Keratinocyte (primary cell): ENCODE results near the gene KCNK17. TPM values are rescaled to one million over a fixed set of nuclear protein-coding genes. Genes with fewer than 3 reads are reported as not detected.

Experiments
- DNase-seq: peaks from one replicate; pipeline ENCODE4 v3.0.0-alpha.2; 2011; ENCODE audit warnings: low read depth, missing footprints, low spot score
- FAIRE-seq: peaks from 2 replicates; lab custom pipeline; 2011; peaks lifted over from hg19 to GRCh38; lab: Jason Lieb, UNC
- H2AFZ ChIP-seq: 2 replicates; pipeline ENCODE4 v1.6.0; 2012; ENCODE audit warnings: low read length, control low read depth, inconsistent platforms; ENCODE audit not compliant: control insufficient read depth
- H3K27ac ChIP-seq: 2 replicates; pipeline ENCODE4 v1.5.1; 2011; ENCODE audit warnings: low read length; ENCODE audit not compliant: control insufficient read depth, insufficient read depth
- H3K27me3 ChIP-seq: 3 replicates; pipeline ENCODE4 v1.6.0; 2011; ENCODE audit warnings: low read length; ENCODE audit not compliant: control insufficient read depth, insufficient read depth; ENCODE audit errors: extremely low read depth
- H3K36me3 ChIP-seq, 2 experiments: 2 replicates in 1 of 2; 3 replicates in 1 of 2; pipeline ENCODE4 v1.5.1; 2011; ENCODE audit warnings: low read length in 2 of 2, mild to moderate bottlenecking in 1 of 2; ENCODE audit not compliant: control insufficient read depth in 2 of 2, insufficient read depth in 2 of 2; ENCODE audit errors: extremely low read depth in 1 of 2
- H3K4me1 ChIP-seq: 3 replicates; pipeline ENCODE4 v1.5.1; 2011; ENCODE audit warnings: low read length; ENCODE audit not compliant: control insufficient read depth, insufficient read depth; ENCODE audit errors: extremely low read depth
- H3K4me2 ChIP-seq: 3 replicates; pipeline ENCODE4 v1.6.0; 2011; ENCODE audit warnings: low read depth, low read length; ENCODE audit not compliant: control insufficient read depth, insufficient read depth; ENCODE audit errors: extremely low read depth
- H3K4me3 ChIP-seq, 3 experiments: fragments of 200-600 bp in 1 of 3; sonication (generic) in 1 of 3; 2 replicates in 2 of 3; 3 replicates in 1 of 3; pipeline ENCODE4 v1.5.1; 2011 to 2016; ENCODE audit warnings: low read length in 3 of 3, mild to moderate bottlenecking in 3 of 3, control low read depth in 2 of 3, inconsistent platforms in 1 of 3, low read depth in 1 of 3, mixed read lengths in 1 of 3, mixed run types in 1 of 3, moderate library complexity in 1 of 3; ENCODE audit not compliant: control insufficient read depth in 2 of 3, insufficient read depth in 2 of 3; ENCODE audit errors: extremely low read depth in 1 of 3
- H3K79me2 ChIP-seq: 2 replicates; pipeline ENCODE4 v1.6.0; 2012; ENCODE audit warnings: low read length; ENCODE audit not compliant: control insufficient read depth, insufficient read depth
- H3K9ac ChIP-seq: 3 replicates; pipeline ENCODE4 v1.6.0; 2011; ENCODE audit warnings: low read length; ENCODE audit not compliant: control insufficient read depth, insufficient read depth; ENCODE audit errors: extremely low read depth
- H3K9me1 ChIP-seq: 3 replicates; pipeline ENCODE4 v1.6.0; 2011; ENCODE audit warnings: low read length; ENCODE audit not compliant: control insufficient read depth, insufficient read depth; ENCODE audit errors: extremely low read depth
- H3K9me3 ChIP-seq: 2 replicates; pipeline ENCODE4 v1.5.1; 2012; ENCODE audit warnings: low read depth, low read length; ENCODE audit not compliant: control insufficient read depth
- H4K20me1 ChIP-seq: 3 replicates; pipeline ENCODE4 v1.6.0; 2011; ENCODE audit warnings: low read length; ENCODE audit not compliant: control insufficient read depth, insufficient read depth; ENCODE audit errors: extremely low read depth
- CTCF ChIP-seq, 3 experiments: IDR thresholded peaks in 1 of 3; conservative IDR thresholded peaks in 1 of 3; optimal IDR thresholded peaks in 1 of 3; 2 replicates in 2 of 3; 3 replicates in 1 of 3; pipeline versions ENCODE3 to v1.5.1; 2011; ENCODE audit warnings: low read length in 3 of 3, mild to moderate bottlenecking in 3 of 3, moderate library complexity in 2 of 3, control low read depth in 1 of 3, inconsistent platforms in 1 of 3; ENCODE audit not compliant: insufficient read depth in 2 of 3; ENCODE audit errors: extremely low read depth in 1 of 3
- EZH2 ChIP-seq: IDR thresholded peaks from one replicate; pipeline ENCODE4 v1.6.1; 2012; ENCODE audit warnings: inconsistent platforms, mild to moderate bottlenecking, low read length, moderate library complexity
- dilution Hi-C: fragments of 300-500 bp; cut with MboI; formaldehyde crosslinking; loops from one replicate; pipeline ENCODE4 v1.7.0; 2020; ENCODE audit warnings: low sequenced_read_pairs; ENCODE audit not compliant: extremely low pct_ligation_motif_present
- polyA plus RNA-seq, 5 experiments: library from polyadenylated mRNA; depleted of rRNA in 3 of 5; stranded (reverse) in 3 of 5; stranded (forward) in 1 of 5; unstranded in 1 of 5; fragments of >200 nt; gene quantifications; 1 replicate in 1 of 5; 2 replicates in 3 of 5; 3 replicates in 1 of 5; pipeline versions ENCODE4 v1.2.1 to v1.2.3, GENCODE V29; 2011 to 2012; ENCODE audit warnings: missing spikeins in 2 of 5, low read depth in 1 of 5, low replicate concordance in 1 of 5

Gene KCNK17
- polyA plus RNA-seq, 1 donor (not counting 4 experiments of a cell fraction or from before 2014, with no cell fraction given), result not detected

- Histone ChIP-seq H3K27me3 (peaks cover 7% of the 10 kb centered on the region), H4K20me1 (no peaks in the 10 kb centered on the region), H3K4me2 (no peak overlapping the region), H2AFZ (no peak overlapping the region), H3K4me3 (no peak overlapping the region), H3K79me2 (no peaks in the 10 kb centered on the region), H3K27ac (no peak overlapping the region), H3K4me1 (no peaks in the 10 kb centered on the region), H3K9me1 (no peaks in the 10 kb centered on the region), H3K9ac (no peak overlapping the region), H3K9me3 (no peaks in the 10 kb centered on the region), H3K36me3 (no peaks in the 10 kb centered on the region)
- no peak for TF ChIP-seq EZH2
- TF ChIP-seq CTCF (optimal IDR thresholded peaks at IDR 0.05 in 1 of 3, IDR thresholded peaks at IDR 0.05 in 1 of 3, conservative IDR thresholded peaks at IDR 0.05 in 1 of 3; ENCODE audit: extremely low read depth in 1 of 3, insufficient read depth in 2 of 3, low read length in 3 of 3), result no peak
- FAIRE-seq, result no peak
- dilution Hi-C loops, result no loop called here
- no peak for DNase-seq
Measured at GRCh38 chr6:39319621-39320362, 5.6 kb upstream of the KCNK17 start.

GRCh38 chr6:39317256-39317655 is 3.0 kb upstream of the KCNK17 start:
- Histone ChIP-seq H4K20me1 (no peaks in the 10 kb centered on the region), H3K4me2 (no peak overlapping the region), H3K4me3 (no peak overlapping the region), H3K4me1 (no peaks in the 10 kb centered on the region), H3K27ac (no peak overlapping the region), H3K27me3 (peaks cover 33% of the 10 kb centered on the region), H2AFZ (no peak overlapping the region), H3K36me3 (no peaks in the 10 kb centered on the region), H3K79me2 (no peaks in the 10 kb centered on the region), H3K9ac (no peak overlapping the region), H3K9me3 (no peaks in the 10 kb centered on the region), H3K9me1 (no peaks in the 10 kb centered on the region)
- DNase-seq (no peak), FAIRE-seq (no peak)
- dilution Hi-C loops, result no loop called here
- TF ChIP-seq CTCF (optimal IDR thresholded peaks at IDR 0.05 in 1 of 3, IDR thresholded peaks at IDR 0.05 in 1 of 3, conservative IDR thresholded peaks at IDR 0.05 in 1 of 3; ENCODE audit: extremely low read depth in 1 of 3, insufficient read depth in 2 of 3, low read length in 3 of 3) (no peak), EZH2 (no peak)
